LNCaP clone FGC (cell line): ENCODE results near the gene CTSK.
"Not testable (repeated sequence)": the region's sequence is repeated elsewhere in the genome, so short reads cannot be mapped to it uniquely, and the experiment has no call there.

Experiments used
- DNase-seq: peaks from one replicate; pipeline ENCODE4 v3.0.0-alpha.2; 2011; ENCODE audit warnings: low read depth
- H3K4me3 ChIP-seq: 2 replicates; pipeline ENCODE4 v1.5.1; 2011; ENCODE audit warnings: mild to moderate bottlenecking, low read depth, low read length, control low read depth
- TF ChIP-seq, protein P1 (sequence below): IDR thresholded peaks from 2 replicates; pipeline ENCODE4 v1.5.1; 2012; ENCODE audit warnings: mild to moderate bottlenecking; ENCODE audit not compliant: control insufficient read depth, insufficient read depth; ENCODE audit errors: extremely low read depth

CTSK gene

GRCh38 chr1:150804671-150805070 is 3.4 kb downstream of the CTSK start:
- TF ChIP-seq, protein P1, sequence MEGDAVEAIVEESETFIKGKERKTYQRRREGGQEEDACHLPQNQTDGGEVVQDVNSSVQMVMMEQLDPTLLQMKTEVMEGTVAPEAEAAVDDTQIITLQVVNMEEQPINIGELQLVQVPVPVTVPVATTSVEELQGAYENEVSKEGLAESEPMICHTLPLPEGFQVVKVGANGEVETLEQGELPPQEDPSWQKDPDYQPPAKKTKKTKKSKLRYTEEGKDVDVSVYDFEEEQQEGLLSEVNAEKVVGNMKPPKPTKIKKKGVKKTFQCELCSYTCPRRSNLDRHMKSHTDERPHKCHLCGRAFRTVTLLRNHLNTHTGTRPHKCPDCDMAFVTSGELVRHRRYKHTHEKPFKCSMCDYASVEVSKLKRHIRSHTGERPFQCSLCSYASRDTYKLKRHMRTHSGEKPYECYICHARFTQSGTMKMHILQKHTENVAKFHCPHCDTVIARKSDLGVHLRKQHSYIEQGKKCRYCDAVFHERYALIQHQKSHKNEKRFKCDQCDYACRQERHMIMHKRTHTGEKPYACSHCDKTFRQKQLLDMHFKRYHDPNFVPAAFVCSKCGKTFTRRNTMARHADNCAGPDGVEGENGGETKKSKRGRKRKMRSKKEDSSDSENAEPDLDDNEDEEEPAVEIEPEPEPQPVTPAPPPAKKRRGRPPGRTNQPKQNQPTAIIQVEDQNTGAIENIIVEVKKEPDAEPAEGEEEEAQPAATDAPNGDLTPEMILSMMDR = no peak
- no peak for DNase-seq
- H3K4me3 ChIP-seq = no peak overlapping the region

DNA sequence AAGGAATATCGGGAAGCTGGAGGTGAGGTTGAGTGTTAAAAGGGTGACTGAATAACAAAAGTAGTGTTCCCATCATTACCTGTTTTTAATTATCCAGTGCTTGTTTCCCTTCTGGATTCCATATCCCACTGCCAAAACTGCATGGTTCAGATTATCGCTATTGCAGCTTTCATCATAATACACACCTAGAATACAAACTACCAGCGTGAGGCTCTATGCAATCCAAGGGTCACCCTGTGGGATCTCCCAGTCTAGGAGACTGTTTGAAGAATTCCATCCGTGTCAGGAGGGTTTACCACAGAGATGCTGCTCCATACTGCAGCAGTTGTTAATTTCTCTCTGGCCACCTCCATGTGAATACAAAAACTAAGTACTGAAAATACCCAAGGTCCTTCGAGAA is 9.0 kb downstream of the CTSK start:
- DNase-seq = no peak
- TF ChIP-seq, protein P1 = no peak
- no peak overlapping the region for H3K4me3 ChIP-seq

DNA sequence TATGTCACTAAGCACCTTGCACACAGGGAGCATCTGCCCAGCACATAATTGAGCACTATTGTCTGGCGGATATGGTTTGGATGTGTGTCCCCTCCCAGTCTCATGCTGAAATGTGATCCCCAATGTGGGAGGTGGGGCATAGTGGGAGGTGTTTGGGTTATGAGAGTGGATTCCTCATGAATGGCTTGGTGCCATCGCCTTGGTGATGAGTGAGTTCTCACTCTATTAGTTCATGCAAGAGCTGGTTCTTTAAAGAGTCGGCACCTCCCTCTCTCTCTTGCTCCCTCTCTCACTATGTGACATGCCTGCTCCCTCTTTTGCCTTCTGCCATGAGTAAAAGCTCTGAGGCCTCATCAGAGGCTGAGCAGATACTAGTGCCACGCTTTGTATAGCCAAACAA is 9.5 kb downstream of the CTSK start:
- no peak for DNase-seq
- no peak overlapping the region for H3K4me3 ChIP-seq
- TF ChIP-seq, protein P1 = no peak

GRCh38 chr1:150796374-150796773 is 11.7 kb downstream of the CTSK start:
- no peak overlapping the region for H3K4me3 ChIP-seq
- no peak for DNase-seq
- TF ChIP-seq, protein P1 = no peak

- DNase-seq, H3K4me3 ChIP-seq: not testable (repeated sequence)
These were observed 14.3 kb downstream of the CTSK start for GRCh38 chr1:150793778-150794177.

GRCh38 chr1:150793221-150793620 is 14.8 kb downstream of the CTSK start:
- TF ChIP-seq, protein P1 = no peak
- DNase-seq = no peak
- no peak overlapping the region for H3K4me3 ChIP-seq

GRCh38 chr1:150791585-150791984 is 16.5 kb downstream of the CTSK start:
- DNase-seq = no peak
- H3K4me3 ChIP-seq = no peak overlapping the region
- TF ChIP-seq, protein P1 = no peak
